HG03097 (cell line): ENCODE measurements around the gene MAN2A1.

Experiments
- ATAC-seq: cut with Tn5 transposase; IDR thresholded peaks from one replicate; pipeline ENCODE4 v1.9.1; 2021; ENCODE audit not compliant: unreplicated experiment, low FRiP score

MAN2A1 gene

DNA sequence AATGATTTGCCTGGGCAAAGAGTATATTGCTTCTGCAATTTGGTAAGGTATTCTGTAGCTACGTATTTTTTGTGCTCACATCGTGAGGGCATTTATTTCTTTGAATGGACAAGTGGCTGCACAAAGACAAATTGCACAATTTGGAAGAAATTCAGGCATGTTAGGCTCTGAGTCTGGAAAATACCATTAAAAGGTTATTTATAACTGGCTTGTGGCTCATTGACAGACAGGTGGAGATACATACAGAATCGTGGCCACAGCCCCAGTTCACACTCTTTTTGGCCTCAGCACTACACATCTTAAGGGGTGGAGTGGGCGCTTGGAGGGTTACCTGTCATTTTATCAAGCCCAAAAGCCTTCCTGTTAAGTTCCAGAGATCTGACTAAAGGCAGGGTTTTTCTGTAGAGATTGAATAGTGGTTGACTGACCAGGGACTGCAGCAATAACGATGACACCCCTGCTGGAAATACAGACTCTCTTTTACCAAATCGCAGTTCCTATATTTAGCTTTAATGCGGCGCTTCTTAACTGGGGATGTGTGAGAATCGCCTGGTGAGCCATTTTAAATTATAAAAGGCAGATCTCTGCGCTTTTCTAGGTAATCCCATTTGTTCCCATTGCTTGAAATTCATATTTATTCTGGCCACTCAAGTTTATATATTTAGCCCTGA, 14.7 kb downstream of the MAN2A1 start:
- no peak for ATAC-seq

DNA sequence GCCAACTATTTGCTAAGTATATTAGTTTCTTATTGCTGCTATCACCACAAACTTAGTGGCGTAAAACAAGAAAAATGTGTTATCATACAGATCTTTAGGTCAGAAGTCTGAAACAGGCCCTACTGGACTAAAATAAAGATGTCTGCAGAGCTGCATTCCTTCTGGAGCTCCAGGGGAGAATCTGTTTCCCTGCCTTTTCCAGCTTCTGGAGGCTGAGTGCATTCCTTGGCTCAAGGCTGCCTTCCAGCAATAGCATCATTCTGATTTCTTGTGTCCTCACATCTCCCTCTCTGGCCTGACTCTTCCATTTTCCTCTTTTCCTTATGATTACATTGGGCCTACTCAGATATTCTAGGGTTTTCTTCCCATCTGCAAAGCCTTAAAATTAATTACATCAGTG, 15.9 kb downstream of the MAN2A1 start:
- ATAC-seq, result no peak

GRCh38 chr5:109706095-109706494, 16.4 kb downstream of the MAN2A1 start:
- ATAC-seq, result no peak

DNA sequence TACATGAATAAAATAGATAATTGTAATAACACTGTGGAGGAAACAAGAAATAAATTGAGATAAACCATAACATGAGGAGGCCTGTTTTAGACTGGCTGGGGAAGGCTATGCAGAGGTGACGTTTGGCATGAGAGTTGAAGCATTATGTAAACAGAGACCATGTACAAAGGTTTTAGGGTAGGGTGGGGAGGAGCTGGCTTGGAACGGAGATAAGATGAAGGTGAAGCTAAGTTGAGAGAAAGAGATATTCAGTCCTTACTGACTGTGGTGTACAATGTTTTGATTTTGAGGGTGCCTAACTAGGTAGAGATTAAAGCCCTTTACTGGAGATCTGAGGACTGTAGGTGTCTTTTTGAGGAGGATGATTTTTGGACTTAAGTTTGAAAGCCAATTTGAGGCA, 17.8 kb downstream of the MAN2A1 start:
- ATAC-seq, result no peak

DNA sequence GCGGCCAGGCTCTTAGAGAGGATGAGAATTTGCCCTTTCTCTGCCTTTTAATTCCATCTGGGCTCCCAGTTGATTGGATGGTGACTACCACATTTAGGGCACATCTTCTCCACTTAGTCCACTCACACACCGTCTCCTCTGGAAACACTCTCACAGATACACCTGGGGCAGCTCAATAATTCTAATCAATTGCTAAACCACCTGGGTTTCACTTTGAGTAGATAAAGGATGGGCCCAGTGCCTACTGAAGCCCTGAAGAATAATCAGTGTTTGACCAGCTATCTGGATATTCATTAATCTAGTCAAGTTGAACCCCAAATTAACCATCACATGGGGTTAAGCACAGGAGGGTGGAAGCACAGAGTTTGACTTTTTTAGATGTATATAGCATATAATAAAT, 19.1 kb downstream of the MAN2A1 start:
- no peak for ATAC-seq

- no peak for ATAC-seq
These were observed 19.5 kb downstream of the MAN2A1 start for GRCh38 chr5:109709225-109709624.

GRCh38 chr5:109711673-109712072, 21.9 kb downstream of the MAN2A1 start:
- no peak for ATAC-seq

GRCh38 chr5:109713453-109713852, 23.7 kb downstream of the MAN2A1 start:
- ATAC-seq, result no peak

DNA sequence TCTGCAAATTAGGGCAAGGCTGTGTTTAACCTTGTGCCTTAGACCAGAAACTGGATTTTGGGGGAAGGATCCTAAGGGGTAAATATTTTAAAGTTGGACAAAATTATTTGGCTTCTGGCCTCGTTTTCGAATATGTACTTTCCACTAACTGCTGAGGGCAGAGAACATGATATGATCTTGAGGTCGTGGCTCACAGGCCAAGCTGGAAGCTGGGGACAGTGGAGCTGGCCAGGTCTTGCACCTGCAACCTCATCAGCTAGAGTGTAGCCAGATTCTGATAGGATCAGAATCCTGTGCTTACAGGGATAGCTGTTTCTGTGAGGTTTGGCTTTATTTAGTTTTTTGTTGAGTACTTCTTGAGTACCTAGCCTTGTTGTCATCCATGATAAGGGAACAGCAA, 24.9 kb downstream of the MAN2A1 start:
- no peak for ATAC-seq

DNA sequence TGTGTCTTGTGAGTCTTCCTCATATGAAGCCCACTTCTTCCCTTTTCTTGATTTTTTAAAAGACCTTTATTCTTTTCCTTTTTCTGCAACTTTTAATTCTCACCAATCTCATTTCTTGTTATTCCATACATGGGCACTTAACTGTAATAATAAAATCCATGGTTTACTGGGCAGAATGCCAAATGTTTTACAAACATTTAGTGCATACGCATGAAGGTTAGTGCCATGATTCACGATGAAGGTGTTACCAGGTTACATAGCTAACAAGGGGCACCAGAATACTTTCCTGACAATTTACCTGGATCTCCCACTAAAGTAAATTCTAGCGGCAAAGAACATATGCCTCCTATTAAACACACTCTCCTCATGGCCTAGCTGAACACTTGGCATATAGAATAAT, 28.5 kb downstream of the MAN2A1 start:
- ATAC-seq, result no peak

GRCh38 chr5:109718632-109719031, 28.9 kb downstream of the MAN2A1 start:
- no peak for ATAC-seq

DNA sequence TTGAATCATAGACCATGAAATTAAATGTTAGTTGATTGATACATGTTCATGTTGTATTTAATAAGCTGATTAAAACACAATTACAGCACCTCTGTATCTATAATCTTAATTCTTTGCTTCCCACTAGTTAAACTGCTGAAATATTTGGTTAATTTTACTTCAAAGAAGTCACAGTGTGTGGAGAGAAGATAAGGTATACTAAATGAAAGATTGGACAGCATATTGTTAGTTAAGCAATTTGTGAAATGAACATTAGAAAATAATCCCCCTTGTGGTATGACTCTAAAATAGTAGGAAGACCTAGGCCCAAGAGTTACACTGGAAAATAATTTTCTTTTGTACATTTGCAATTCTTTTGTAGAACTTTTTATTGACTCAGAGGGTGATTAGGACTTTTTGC, 30.3 kb downstream of the MAN2A1 start:
- ATAC-seq, result no peak

DNA sequence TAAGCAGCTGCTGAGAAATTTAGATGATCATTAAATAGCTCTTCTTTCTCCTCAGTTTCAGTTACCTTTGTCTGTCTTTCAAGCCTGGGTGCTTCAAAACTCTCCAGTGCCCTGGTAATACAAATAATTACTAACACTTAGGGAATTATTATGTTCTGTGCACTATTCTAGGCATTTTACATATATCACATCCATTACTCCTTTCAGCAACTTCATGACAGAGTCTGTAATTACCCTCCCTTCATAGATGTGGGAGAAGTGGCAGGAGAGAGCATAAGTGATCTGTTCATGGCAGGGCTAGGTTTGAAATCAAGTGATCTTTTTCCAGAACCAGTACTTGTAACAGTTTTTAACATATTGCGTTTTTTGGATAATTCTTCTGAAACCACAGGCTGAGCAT, 32.0 kb downstream of the MAN2A1 start:
- ATAC-seq, result no peak

DNA sequence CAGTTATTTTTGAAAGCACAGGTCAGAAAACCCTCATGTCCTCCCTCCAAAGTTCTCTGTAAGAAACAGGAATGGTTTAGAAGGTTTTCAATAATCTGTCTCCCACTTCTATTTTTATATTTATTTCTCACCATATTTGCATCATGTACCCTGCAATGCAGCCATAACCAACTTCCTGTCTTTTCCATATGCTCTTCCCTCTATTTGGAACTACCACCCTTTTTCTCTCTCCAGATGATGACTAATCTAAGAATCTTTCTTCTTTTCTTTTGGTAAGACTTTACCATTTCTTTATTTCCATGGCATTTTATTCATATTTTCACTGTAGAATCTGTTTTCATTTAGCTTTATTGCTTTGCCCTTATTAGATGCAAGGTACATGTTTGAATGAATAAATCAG, 33.9 kb downstream of the MAN2A1 start:
- no peak for ATAC-seq

GRCh38 chr5:109725135-109725534, 35.4 kb downstream of the MAN2A1 start:
- no peak for ATAC-seq

DNA sequence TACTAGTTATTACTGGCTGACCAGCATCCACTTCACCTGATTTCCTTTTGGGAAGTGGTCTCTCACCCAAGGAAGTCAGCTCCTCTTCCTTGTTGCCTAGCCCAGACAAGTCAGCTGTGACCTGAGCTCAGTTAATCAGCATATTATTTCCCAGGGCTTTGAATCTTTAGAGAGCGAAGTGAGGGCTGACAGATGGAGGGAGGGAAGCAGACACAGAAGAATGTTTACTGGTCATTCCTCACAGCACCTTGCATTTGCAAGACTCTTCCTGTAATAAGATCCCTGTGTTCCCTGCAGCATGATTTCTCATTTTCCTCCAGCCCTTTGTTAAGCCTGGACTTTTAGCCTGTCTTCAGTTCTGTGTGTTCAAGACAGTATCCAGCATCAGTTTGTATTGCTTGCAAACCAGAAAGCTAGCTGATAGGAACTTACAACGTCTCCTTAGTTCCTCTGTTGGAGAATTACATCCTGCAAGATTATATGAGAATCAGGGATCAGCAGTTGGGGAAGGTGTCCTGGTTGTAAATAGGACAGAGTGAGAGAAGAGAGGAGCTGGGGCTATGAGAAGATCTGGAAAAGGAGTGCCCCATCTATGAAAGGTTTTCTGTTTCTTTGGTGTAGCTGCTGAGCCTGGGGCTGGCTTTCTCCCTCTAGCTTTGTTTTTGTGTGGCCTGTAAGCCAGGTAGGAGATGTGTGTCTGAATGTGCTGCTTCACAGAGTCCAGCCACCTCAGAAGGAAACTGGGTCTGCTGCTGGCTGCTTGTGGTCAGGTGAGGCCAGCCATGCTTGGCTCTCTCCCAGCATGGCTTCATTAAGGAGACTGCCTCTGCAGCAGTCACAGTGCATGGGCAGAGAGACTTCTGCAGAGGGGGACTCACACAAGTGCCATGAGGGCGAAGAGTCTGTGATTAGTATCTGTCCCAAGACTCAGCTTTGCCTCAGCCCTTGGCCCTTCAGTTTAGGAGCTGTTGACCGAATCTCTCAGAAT, 50.3 kb downstream of the MAN2A1 start:
- peak; percentile 91 for ATAC-seq

DNA sequence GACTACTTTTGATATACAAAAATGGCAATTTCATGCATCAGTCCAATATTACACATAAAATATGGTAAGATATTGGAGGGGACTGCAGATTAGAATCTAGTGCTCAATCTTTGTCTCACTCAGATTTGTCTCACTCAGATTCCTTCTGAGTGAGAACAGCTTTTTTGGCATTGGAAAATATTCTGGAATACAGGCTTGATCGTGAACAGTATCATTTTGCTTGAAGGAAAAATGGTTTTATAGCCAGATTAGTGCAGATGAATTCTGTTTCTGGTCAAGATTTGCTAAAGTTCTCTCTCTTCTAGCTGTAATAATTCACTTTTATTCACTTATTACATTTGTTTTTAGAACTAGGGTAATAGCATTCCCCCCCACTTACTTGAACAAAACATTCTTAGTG, 51.2 kb downstream of the MAN2A1 start:
- ATAC-seq, result no peak

DNA sequence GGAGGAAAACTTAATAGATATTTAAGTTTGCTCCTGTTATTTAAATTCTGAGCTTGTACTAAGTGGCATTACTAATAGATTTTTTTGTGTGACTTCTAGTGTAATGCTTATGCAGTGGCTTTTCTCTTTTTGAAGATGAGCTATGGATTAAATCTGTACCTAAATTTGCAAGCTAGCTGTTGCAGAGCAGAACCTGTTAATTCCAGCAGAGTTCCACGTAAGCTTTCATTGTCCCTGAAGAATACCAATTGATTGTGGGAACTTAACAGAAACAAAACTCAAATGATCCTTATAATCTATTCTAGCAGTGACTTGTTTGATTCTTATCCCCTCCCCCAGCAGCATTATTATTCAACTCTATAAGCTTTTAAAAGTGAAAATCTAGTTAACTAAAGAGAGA, 51.7 kb downstream of the MAN2A1 start:
- no peak for ATAC-seq

GRCh38 chr5:109743041-109743531, 53.4 kb downstream of the MAN2A1 start:
- no peak for ATAC-seq

- no peak for ATAC-seq
These were observed 54.1 kb downstream of the MAN2A1 start for GRCh38 chr5:109743770-109744212.

GRCh38 chr5:109744261-109744660, 54.5 kb downstream of the MAN2A1 start:
- no peak for ATAC-seq

- ATAC-seq, result no peak
These were observed 58.8 kb downstream of the MAN2A1 start for GRCh38 chr5:109748546-109748945.
